Naive B cell (primary cell): Measurements from ENCODE around the gene IL21R. TPM values are rescaled to one million over a fixed set of nuclear protein-coding genes. Genes with fewer than 3 reads are reported as not detected.

Experiments
- ATAC-seq, 2 donors: fragments of 150-1000 bp; cut with Tn5 transposase; 2 replicates each; pipeline ENCODE4 v1.10.0; 2021; ENCODE audit warnings: low read depth in 2 of 2, mild to moderate bottlenecking in 2 of 2, moderate library complexity in 2 of 2
- DNase-seq: peaks from one replicate; pipeline ENCODE4 v3.0.0; 2022
- H3K27ac Mint-ChIP-seq, 6 donors: one replicate each; pipeline ENCODE4 v1.8.0; 2020 to 2022; ENCODE audit warnings: mild to moderate bottlenecking in 6 of 6, mixed read lengths in 6 of 6, moderate library complexity in 5 of 6, inconsistent platforms in 2 of 6
- H3K27me3 Mint-ChIP-seq, 3 donors: one replicate each; pipeline ENCODE4 v1.8.0; 2021 to 2022; ENCODE audit warnings: mixed read lengths in 3 of 3, mild to moderate bottlenecking in 1 of 3
- H3K36me3 Mint-ChIP-seq, 2 donors: one replicate each; pipeline ENCODE4 v1.8.0; 2020 to 2022; ENCODE audit warnings: mixed read lengths in 2 of 2, inconsistent platforms in 1 of 2, mild to moderate bottlenecking in 1 of 2
- H3K4me1 Mint-ChIP-seq, 3 donors: one replicate each; pipeline ENCODE4 v1.8.0; 2020 to 2022; ENCODE audit warnings: mixed read lengths in 3 of 3, inconsistent platforms in 1 of 3, mild to moderate bottlenecking in 1 of 3, moderate library complexity in 1 of 3
- H3K4me3 Mint-ChIP-seq, 8 donors: one replicate each; pipeline ENCODE4 v1.8.0; 2020 to 2022; ENCODE audit warnings: mild to moderate bottlenecking in 8 of 8, mixed read lengths in 8 of 8, moderate library complexity in 8 of 8, inconsistent platforms in 2 of 8
- H3K9me3 Mint-ChIP-seq, 7 donors: one replicate each; pipeline ENCODE4 v1.8.0; 2020 to 2022; ENCODE audit warnings: mixed read lengths in 7 of 7, mild to moderate bottlenecking in 5 of 7, inconsistent platforms in 2 of 7, moderate library complexity in 1 of 7
- polyA plus RNA-seq, 6 donors: library from polyadenylated mRNA; unstranded; fragments of 300-500 nt; fragmentation: Illumina TruSeq; gene quantifications; one replicate each; pipeline ENCODE4 v1.2.3, GENCODE V29; 2021; ENCODE audit warnings: low read depth in 6 of 6

The IL21R gene
- polyA plus RNA-seq, 6 donors from 2014 or later = 47.9 to 118 (median 74.5) TPM

DNA sequence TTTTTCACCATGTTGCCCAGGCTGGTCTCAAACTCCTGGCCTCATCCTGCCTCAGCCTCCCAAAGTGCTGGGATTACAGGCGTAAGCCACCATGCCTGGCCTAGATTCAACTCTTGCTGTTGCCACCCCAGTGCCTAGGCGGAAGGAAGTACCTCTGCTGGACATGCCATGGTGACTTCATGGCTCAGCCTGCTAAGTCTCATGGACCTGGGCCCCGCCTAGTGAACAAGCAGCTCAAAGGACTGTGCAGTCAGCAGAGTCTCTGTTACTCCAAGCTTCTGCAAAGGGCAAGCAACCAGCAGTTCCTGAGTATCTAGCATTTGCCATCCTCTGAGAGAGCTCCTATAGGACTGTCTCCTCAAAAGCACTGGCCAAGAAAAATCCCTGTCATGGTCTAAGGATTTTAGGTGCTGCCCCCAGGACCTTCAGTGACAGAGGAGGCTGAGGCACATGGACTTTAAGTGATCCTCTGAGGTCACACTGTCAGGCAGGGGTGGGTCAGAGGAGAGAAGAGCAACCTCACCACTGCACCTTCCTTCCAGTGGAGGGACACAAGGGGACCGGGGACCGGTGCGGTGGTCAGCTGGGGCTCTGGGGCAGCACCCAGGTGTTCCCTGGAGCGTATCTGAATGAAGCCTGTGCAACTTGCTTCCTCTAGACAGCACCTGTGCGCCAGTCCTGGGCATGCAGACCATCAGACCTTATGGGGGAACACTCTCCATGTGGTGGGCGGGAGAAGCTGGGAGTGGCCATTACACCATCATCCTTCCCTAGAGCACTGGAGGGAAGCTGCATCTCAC is 71.3 kb downstream of the IL21R start:
- H3K36me3 Mint-ChIP-seq = peaks cover 44 to 72% of the 10 kb centered on the region in 2 donors
- H3K4me3 Mint-ChIP-seq = no peak overlapping the region
- DNase-seq (no peak), ATAC-seq (no peak)
- H3K27ac Mint-ChIP-seq = peak overlapping the region in 1 of 6 donors; percentile 35
- H3K4me1 Mint-ChIP-seq = no peaks in the 10 kb centered on the region
- no peaks in the 10 kb centered on the region for H3K27me3 Mint-ChIP-seq
- H3K9me3 Mint-ChIP-seq = no peaks in the 10 kb centered on the region

DNA sequence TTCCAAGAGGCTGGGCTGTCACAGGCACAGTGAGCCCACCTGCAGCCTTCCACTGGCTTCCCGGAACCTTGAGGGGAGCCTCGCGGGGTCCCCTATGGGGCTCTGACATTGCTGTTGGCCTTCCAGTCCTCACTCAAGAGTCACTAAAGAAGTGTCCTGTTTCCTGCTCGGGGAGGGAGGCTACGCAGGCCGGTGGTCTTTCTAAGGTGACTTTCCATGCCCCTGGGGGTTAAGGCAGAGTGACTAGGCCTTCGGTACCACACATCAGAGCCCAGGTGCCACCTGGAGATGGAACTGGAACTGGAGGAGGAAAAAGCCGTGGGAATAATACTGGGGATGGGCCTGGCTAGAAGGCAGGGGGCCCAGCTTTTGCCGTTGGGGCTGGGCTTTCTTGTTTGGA is 72.1 kb downstream of the IL21R start:
- H3K27ac Mint-ChIP-seq = peak overlapping the region in 1 of 6 donors; percentile 43
- H3K9me3 Mint-ChIP-seq = no peaks in the 10 kb centered on the region
- H3K27me3 Mint-ChIP-seq = no peaks in the 10 kb centered on the region
- H3K4me3 Mint-ChIP-seq = no peak overlapping the region
- ATAC-seq = no peak
- DNase-seq = no peak
- peaks cover 50 to 78% of the 10 kb centered on the region in 2 donors for H3K36me3 Mint-ChIP-seq
- no peaks in the 10 kb centered on the region for H3K4me1 Mint-ChIP-seq

- peak overlapping the region in 1 of 6 donors; percentile 38 for H3K27ac Mint-ChIP-seq
- DNase-seq (no peak), ATAC-seq (no peak)
- H3K4me1 Mint-ChIP-seq = no peaks in the 10 kb centered on the region
- no peak overlapping the region for H3K4me3 Mint-ChIP-seq
- H3K36me3 Mint-ChIP-seq = peaks cover 44 to 72% of the 10 kb centered on the region in 2 donors
- H3K27me3 Mint-ChIP-seq = no peaks in the 10 kb centered on the region
- H3K9me3 Mint-ChIP-seq = no peaks in the 10 kb centered on the region
Observed at GRCh38 chr16:27474921-27475320, 72.9 kb downstream of the IL21R start.

DNA sequence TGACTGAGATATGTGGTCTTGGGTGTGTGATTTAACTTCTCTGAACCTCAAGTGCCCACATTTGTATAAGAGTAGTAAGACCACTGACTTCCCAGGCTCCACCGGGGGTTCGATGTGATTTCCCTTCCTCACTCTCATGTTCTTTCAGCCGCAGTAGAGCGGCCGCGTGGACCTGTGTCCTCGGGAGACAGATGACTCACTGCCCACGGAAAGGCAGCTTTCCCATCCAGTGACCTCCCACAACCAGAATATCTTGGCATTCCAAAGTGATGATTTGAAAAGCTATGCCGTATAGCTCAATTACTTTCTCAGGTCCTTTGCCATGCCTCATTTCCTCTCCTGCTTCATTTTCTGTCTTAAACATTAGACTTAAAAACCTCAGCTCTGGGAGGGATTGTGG is 73.6 kb downstream of the IL21R start:
- no peak overlapping the region for H3K27ac Mint-ChIP-seq
- DNase-seq (no peak), ATAC-seq (no peak)
- no peaks in the 10 kb centered on the region for H3K27me3 Mint-ChIP-seq
- H3K4me3 Mint-ChIP-seq = no peak overlapping the region
- H3K36me3 Mint-ChIP-seq = peaks cover 43 to 72% of the 10 kb centered on the region in 2 donors
- no peaks in the 10 kb centered on the region for H3K4me1 Mint-ChIP-seq
- H3K9me3 Mint-ChIP-seq = no peaks in the 10 kb centered on the region

DNA sequence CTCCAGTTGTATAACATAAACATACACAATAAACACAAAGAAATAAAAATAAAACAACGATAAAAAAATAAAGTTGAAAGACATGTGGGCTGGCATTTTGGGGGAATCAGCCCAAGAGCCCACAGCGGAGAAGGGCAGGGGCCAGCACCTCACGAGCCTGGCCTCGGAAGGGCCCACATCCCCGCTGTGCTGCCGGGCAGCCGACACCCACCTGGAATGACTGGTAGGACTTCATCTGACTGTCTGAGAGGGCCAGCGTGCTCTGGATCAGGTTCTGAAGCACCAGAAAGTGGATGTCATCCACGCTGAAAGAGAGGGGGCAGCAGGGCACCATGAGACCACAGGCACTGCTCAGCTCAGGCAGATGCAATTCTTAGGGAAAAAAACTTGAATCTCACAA is 74.3 kb downstream of the IL21R start:
- Mint-ChIP-seq H3K4me3 (no peak overlapping the region), H3K36me3 (peaks cover 38 to 70% of the 10 kb centered on the region in 2 donors), H3K9me3 (no peaks in the 10 kb centered on the region), H3K27me3 (no peaks in the 10 kb centered on the region), H3K27ac (no peak overlapping the region), H3K4me1 (no peaks in the 10 kb centered on the region)
- DNase-seq (no peak), ATAC-seq (no peak)

- Mint-ChIP-seq H3K4me3 (no peak overlapping the region), H3K36me3 (peaks cover 44 to 72% of the 10 kb centered on the region in 2 donors), H3K9me3 (no peaks in the 10 kb centered on the region)
Observed at GRCh38 chr16:27480761-27481160, 78.8 kb downstream of the IL21R start.

GRCh38 chr16:27481282-27481934 is 79.4 kb downstream of the IL21R start:
- DNase-seq (no peak), ATAC-seq (no peak)
- Mint-ChIP-seq H3K27ac (no peak overlapping the region), H3K4me1 (peaks cover 0 to 4% (median 0%) of the 10 kb centered on the region in 3 donors), H3K9me3 (no peaks in the 10 kb centered on the region), H3K36me3 (peaks cover 44 to 70% of the 10 kb centered on the region in 2 donors), H3K4me3 (no peak overlapping the region), H3K27me3 (no peaks in the 10 kb centered on the region)

More at GRCh38 chr16:27480761-27481160, 78.8 kb downstream of the IL21R start:
- no peaks in the 10 kb centered on the region for H3K27me3 Mint-ChIP-seq
- DNase-seq (no peak), ATAC-seq (no peak)
- H3K27ac Mint-ChIP-seq = no peak overlapping the region
- H3K4me1 Mint-ChIP-seq = peaks cover 0 to 4% (median 0%) of the 10 kb centered on the region in 3 donors

- H3K27ac Mint-ChIP-seq = peak overlapping the region in 1 of 6 donors; percentile 53
- no peaks in the 10 kb centered on the region for H3K9me3 Mint-ChIP-seq
- ATAC-seq = no peak
- H3K27me3 Mint-ChIP-seq = no peaks in the 10 kb centered on the region
- no peak overlapping the region for H3K4me3 Mint-ChIP-seq
- DNase-seq = no peak
- H3K4me1 Mint-ChIP-seq = peaks cover 0 to 4% (median 0%) of the 10 kb centered on the region in 3 donors
- peaks cover 50 to 75% of the 10 kb centered on the region in 2 donors for H3K36me3 Mint-ChIP-seq
Observed at GRCh38 chr16:27482397-27483087, 80.6 kb downstream of the IL21R start.

- Mint-ChIP-seq H3K27me3 (no peaks in the 10 kb centered on the region), H3K27ac (no peak overlapping the region), H3K9me3 (no peaks in the 10 kb centered on the region), H3K36me3 (peaks cover 56 to 73% of the 10 kb centered on the region in 2 donors), H3K4me3 (no peak overlapping the region), H3K4me1 (peaks cover 0 to 4% (median 0%) of the 10 kb centered on the region in 3 donors)
- DNase-seq = no peak
- no peak for ATAC-seq
Observed at GRCh38 chr16:27483088-27483437, 81.1 kb downstream of the IL21R start.

GRCh38 chr16:27483624-27484023 is 81.7 kb downstream of the IL21R start:
- Mint-ChIP-seq H3K9me3 (no peaks in the 10 kb centered on the region), H3K4me1 (peaks cover 0 to 4% (median 0%) of the 10 kb centered on the region in 3 donors), H3K27me3 (no peaks in the 10 kb centered on the region), H3K27ac (no peak overlapping the region), H3K4me3 (no peak overlapping the region), H3K36me3 (peaks cover 58 to 73% of the 10 kb centered on the region in 2 donors)
- no peak for DNase-seq
- no peak for ATAC-seq

DNA sequence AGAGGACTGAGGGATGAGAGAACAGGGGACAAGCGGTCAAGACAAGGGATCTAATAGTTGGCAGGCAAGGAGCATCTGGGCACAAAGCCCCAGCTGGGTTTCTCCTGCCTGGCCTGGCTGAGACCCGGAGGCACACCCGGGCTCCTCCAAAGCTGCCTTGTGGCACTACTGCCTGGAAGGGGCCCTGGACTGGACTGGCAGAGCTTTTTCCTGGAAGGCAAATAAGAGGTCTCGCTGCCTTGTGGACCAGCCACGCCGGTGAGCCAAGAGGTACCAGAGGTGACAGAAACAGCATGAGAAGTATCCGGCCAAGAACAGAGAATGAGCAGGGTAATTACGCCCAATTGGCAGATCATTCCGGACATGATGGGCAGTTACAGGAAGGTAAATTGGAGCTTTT is 83.2 kb downstream of the IL21R start:
- H3K27me3 Mint-ChIP-seq = no peaks in the 10 kb centered on the region
- peaks cover 0 to 4% (median 0%) of the 10 kb centered on the region in 3 donors for H3K4me1 Mint-ChIP-seq
- no peaks in the 10 kb centered on the region for H3K9me3 Mint-ChIP-seq
- DNase-seq (no peak), ATAC-seq (no peak)
- peaks cover 56 to 77% of the 10 kb centered on the region in 2 donors for H3K36me3 Mint-ChIP-seq
- no peak overlapping the region for H3K4me3 Mint-ChIP-seq
- peak overlapping the region in 1 of 6 donors; percentile 92 for H3K27ac Mint-ChIP-seq

GRCh38 chr16:27485811-27486210 is 83.8 kb downstream of the IL21R start:
- Mint-ChIP-seq H3K4me1 (peaks cover 0 to 4% (median 0%) of the 10 kb centered on the region in 3 donors), H3K36me3 (peaks cover 51 to 71% of the 10 kb centered on the region in 2 donors), H3K9me3 (no peaks in the 10 kb centered on the region), H3K27me3 (no peaks in the 10 kb centered on the region), H3K27ac (no peak overlapping the region), H3K4me3 (no peak overlapping the region)
- ATAC-seq = no peak
- no peak for DNase-seq

GRCh38 chr16:27486344-27486743 is 84.4 kb downstream of the IL21R start:
- Mint-ChIP-seq H3K27me3 (no peaks in the 10 kb centered on the region), H3K4me1 (peaks cover 0 to 4% (median 0%) of the 10 kb centered on the region in 3 donors), H3K9me3 (no peaks in the 10 kb centered on the region), H3K27ac (no peak overlapping the region), H3K36me3 (peaks cover 51 to 70% of the 10 kb centered on the region in 2 donors), H3K4me3 (no peak overlapping the region)
- no peak for DNase-seq
- ATAC-seq = no peak
